ENCODE data around the gene BCL11B.

DNA sequence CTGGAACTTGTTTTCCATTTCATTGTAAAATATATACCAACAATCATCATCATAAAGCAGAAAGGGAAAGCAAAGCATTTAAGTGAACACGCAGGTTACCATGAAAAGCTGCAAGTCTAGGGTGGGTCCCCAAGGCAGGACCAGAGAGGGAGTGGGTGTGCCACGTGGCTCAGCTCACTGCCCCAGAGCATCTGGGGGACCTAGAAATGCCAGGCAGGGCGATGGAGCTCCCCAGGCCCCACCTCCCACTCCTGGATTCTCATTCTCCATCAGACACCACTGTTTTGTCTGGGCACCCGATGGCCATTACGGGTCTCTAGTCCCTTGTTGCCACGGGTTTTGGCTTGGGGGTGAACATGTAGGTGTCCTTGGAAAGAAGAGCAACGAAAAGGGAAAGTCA is 34.7 kb downstream of the BCL11B start:
- TF ChIP-seq POLR2A (IDR thresholded peaks at IDR 0.05), result no peak
- TF ChIP-seq, protein P1, sequence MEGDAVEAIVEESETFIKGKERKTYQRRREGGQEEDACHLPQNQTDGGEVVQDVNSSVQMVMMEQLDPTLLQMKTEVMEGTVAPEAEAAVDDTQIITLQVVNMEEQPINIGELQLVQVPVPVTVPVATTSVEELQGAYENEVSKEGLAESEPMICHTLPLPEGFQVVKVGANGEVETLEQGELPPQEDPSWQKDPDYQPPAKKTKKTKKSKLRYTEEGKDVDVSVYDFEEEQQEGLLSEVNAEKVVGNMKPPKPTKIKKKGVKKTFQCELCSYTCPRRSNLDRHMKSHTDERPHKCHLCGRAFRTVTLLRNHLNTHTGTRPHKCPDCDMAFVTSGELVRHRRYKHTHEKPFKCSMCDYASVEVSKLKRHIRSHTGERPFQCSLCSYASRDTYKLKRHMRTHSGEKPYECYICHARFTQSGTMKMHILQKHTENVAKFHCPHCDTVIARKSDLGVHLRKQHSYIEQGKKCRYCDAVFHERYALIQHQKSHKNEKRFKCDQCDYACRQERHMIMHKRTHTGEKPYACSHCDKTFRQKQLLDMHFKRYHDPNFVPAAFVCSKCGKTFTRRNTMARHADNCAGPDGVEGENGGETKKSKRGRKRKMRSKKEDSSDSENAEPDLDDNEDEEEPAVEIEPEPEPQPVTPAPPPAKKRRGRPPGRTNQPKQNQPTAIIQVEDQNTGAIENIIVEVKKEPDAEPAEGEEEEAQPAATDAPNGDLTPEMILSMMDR (IDR thresholded peaks at IDR 0.05), result no peak
- no peak for TF ChIP-seq POLR2AphosphoS5 (IDR thresholded peaks at IDR 0.05)
- TF ChIP-seq EP300 (IDR thresholded peaks at IDR 0.05), result no peak

All from upper lobe of left lung (tissue), 4 donors.